Cerebellar nuclear complex (tissue), 1 donor: Measurements from ENCODE around the gene HK3.

Experiments
- DNase-seq, 2 experiments: peaks; one replicate each; lab custom pipeline; 2025; lab: John Stamatoyannopoulos, UW

HK3 gene

DNA sequence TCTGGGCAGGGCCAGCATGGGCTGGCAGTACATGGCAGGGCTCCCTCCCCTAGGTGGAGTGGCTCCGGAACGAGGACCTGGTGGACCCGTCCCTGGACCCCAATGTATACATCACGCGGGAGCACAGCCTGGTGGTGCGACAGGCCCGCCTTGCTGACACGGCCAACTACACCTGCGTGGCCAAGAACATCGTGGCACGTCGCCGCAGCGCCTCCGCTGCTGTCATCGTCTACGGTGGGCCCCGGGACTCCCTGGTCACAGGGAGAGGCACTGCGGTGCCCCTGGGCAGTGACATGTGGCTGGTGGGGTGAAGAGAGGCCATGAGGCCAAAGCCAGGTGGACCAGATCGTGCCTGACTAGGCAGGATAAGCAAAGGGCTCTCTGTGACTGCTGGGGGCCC lies 30.4 kb downstream of the HK3 start:
- DNase-seq, result no peak

DNA sequence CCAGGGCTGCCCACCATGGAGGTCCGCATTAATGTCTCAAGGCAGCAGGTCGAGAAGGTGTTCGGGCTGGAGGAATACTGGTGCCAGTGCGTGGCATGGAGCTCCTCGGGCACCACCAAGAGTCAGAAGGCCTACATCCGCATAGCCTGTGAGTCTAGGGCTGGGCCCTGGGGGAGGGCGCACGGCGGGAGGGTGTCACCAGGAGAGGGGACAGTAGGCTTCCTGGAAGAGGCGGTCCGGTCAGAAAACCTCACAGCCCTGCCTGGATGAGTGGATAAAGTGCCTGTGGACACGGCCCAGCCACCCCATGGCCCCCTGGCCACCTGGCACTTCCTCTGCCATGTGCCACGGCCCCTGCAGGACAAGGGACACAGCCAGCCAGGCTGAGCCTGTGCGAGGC lies 31.0 kb downstream of the HK3 start:
- no peak for DNase-seq

DNA sequence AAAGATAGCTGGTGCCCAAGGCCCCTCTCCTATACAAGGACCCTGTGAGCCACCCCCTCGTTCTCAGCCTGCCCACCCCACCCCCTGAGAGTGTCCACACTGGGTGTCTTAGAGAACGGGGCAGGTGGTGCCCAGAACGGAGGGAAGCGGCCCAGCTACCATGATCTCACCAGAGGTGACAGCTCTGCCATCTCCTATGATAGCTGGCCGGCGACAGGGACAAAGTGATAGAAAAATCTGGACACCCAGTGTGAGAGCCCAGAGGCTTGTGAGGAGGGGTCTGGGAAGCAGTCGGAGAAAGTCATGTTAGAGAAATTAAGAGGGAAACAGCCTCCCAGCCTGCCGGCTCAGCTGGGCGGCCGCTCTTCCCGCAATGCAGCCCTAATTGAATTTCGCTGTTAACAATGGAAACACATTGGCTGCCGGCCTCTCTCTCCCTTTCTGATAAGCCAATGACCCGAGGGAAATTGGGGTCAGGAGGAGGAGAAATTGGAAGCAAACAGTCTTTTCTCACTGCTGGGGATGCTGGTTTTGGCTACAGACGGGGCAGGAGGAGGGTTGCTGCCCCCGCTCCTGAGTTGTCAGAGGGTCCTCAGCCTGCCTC lies 32.3 kb downstream of the HK3 start:
- no peak for DNase-seq

DNA sequence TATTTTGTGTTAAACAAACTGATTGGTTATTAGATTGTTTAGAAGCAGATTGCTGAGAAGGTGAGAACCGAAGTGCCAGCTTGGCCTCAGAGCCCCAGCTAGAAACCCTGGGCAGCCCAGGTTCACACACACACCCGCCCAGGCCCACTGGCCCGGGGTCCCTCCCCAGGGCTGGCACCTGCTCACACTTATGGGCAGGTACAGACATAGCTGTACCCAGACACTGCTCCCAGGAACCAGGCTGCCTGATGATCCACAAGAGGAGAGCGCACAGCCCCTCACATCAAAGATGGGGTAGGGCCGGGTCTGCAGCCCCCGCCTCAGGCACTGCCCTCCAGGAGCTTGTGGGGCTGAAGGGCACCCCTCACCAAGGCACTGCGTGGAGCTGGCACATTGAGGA lies 33.2 kb downstream of the HK3 start:
- no peak for DNase-seq

DNA sequence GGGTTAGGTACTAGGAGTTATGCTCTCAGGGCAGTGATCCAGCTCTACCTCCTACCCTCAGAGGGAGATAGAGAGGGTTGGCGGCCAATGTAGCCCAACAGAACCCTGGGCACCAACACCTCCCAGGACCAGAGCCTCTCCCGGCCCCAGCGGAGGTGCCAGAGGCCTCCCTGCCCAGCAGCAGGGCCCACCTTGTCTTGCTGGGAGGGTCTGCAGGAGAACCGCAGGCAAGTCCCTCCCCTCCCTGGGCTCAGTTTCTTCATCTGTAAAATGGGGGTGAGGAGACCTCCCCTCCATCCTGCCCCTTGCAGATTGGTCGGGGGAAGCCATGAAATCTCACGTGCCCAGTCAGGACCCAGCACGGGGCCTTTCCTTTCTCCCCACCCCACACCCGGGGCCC lies 34.4 kb downstream of the HK3 start:
- no peak for DNase-seq

DNA sequence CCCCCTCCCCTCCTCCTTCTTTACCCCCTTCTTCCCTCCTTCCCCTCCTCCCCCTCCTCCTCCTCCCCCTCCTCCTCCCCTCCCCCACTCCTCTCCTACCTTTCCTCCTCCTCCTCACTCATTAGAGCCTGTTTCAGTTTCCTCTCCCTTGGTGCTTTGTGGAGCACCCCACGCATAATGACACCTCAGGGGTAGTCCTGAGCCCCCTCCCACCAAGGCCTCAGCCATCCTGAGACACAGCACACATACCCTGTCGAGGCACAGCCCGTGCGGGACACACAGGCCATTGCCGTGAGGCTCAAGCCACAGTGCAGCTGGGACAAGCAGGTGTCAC lies 35.4 kb downstream of the HK3 start:
- DNase-seq, result no peak

DNA sequence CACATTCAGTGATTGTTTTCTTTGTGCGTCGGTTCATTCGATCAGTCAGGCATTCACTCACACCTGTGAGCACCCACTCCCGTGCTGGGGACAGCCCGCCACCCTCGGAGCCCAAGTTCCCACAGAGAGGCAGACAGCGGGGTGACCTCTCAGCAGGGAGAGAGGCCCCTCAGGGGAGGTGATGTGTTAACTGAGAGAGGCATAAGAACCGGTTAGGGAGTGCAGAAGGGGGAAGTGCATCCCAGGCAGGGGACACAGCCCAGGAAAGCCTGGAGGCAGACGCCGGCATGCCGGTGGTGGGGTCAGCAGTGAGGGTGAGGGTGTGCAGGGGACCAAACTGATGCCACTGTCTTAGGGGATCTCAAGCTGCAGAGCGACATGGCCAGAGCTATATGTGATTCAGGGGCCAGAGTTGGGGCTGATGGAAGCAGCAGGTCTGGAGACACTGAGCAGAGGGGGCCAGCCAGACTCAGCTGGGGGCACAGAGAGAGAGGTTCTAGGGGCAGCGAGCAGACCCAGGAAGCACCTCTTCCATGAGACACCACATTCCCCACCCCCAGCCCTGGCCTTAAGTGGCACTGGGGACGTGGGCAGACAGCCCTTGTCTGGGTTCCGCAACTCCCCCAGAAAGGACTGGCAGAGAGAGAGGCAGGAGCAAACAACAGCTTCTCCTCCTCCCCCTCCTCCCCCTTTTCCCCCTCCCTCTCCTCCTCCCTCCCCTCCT lies 35.9 kb downstream of the HK3 start:
- DNase-seq, result no peak

DNA sequence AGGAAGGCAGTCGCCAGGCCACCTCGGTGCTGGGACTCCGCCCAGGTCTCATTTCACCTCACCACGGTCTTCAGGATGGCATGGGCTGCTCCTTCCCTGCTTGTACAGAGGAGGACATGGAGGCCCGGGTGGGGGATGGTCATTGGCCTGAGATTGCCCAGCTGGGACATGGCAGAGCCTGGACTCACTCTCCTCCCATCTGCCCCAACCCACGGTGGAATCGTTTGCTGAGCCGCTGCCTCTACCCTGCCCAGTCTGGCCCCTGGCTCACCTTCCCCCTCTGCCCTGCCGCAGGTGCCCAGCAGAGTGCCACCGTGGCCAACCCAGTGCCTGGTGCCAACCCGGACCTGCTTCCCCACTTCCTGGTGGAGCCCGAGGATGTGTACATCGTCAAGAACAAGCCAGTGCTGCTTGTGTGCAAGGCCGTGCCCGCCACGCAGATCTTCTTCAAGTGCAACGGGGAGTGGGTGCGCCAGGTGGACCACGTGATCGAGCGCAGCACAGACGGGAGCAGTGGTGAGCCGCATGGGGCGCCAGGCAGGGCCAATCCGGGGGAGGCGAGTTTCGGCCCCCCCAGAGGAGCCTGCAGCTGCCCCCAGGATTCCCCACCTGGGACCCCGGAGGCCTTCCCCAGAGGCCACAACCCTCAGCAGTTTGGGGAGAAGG lies 36.7 kb downstream of the HK3 start:
- no peak for DNase-seq

DNA sequence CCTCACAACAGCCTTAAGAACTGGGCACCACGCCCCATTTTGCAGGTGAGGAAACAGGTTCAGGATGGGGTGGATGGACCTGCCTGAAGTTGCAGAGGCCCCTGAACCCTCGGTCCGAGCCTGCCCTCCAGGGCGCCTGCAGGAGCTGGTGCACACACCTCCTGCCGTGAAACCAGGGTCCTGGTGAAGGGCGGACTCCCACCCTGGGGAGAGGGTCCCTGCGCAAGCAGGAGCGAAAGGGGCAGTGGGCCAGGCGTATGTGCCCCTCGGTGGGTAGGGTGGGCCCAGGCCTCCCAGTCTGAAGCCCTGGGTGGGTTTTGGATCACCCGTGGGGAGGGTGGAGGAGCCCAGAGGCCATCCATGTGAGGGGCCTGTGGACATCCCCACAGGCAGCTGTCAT lies 37.9 kb downstream of the HK3 start:
- no peak for DNase-seq

DNA sequence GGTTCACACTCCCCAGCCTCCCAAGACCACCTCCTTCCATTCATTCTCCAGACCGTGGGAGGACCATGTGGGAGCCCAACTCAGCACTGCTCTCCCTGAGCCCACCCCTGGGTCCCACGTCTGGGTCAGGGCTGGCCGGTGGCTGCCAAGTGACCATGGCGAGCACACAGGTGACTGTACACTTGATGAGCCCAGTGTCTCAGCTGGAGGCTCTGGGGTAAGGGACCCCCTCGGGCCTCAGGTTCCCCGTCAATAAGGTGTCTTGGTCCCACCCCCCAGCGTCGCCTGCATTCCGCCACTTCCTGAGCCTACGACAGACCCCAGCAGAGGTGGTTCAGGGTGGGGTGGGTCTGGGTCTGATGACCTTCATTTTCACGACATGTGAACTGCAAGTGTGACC lies 38.8 kb downstream of the HK3 start:
- no peak for DNase-seq

DNA sequence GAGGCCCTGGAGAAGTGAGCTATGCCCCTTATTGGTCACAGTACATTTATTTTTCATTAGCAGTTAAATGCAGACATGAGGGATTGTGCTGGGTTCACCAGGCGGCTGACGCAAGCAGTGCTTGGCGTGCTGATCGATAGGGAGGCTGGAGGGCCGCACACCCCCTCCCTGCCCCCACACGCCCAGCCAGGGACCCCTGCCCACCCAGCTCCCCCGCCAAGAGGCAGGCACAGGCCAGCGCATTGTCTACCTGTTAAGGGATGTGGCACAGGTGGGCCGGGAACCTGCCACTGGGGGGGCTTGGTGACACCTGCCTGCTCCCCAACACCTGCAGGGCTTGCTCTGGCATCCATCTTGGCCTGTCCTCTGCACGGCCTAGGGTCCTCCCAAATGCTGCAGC lies 39.2 kb downstream of the HK3 start:
- DNase-seq, result no peak

DNA sequence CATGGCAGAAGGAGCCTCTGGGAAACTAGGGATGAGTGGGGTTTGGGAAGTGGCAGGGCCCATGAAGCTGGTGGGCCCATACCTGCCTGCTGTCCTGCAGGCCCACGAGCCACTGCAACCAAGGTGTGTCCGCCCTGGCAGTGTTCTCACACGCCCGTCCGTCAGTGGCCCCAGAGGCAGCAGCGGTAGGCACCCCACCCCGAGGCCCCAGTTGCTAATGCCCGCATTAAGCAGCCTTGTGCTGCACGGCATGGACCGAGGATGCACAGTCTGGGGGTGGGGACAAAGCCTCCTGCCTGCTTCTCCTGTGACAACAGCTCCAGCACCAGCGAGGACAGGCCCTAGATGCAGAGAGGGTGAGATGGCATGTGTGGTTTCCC lies 41.3 kb downstream of the HK3 start:
- no peak for DNase-seq

DNA sequence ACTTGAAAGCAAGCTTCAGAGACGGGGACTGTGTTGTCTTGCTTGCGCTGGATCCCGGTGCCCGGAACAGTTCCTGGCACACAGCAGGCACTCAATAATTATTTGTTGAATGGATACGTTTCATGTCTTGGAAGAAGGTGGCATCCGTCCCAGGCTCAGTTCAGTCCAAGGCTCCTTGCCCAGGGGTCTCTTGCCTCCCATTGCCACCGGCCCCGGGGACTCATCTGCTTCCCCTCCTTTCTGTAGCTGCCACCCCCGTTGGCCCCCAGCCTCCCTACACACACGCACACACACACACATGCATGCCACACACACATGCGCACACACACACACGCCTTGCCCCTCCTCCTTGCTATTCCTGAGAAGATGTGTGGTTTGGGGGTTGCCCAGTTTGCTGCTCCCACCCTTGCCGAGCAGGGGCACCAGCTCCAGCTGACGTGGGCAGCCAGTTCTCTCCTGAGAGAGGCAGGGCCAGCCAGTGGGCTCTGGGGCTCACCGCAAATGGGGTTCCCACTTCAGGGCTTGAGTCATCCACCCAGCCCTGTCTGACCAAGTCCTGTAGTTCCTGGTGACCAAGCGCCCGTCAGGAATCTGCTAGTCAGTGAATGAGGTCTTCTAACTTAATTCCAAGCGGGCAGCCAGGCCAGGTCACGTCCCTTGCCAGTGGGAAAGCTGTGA lies 41.8 kb downstream of the HK3 start:
- DNase-seq, result no peak

DNA sequence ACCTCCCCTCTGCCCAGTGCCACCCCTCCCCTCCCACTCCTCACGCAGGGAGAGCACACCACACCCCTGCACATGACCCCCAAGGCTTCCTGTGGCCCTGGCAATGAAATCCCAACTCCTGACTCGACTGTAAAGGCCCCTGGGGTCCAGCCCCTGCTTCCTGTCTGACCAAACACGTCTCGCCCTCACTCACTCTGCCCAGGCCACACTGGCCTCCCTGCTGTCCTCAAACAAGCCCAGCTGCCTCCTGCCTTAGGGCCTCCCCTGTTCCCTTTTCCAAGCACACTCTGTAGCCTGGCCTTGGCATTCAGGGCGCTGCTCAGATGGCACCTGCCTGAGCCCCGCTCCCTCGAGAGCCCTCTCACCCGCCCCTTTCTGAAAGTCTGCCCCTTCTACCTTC lies 42.4 kb downstream of the HK3 start:
- no peak for DNase-seq

DNA sequence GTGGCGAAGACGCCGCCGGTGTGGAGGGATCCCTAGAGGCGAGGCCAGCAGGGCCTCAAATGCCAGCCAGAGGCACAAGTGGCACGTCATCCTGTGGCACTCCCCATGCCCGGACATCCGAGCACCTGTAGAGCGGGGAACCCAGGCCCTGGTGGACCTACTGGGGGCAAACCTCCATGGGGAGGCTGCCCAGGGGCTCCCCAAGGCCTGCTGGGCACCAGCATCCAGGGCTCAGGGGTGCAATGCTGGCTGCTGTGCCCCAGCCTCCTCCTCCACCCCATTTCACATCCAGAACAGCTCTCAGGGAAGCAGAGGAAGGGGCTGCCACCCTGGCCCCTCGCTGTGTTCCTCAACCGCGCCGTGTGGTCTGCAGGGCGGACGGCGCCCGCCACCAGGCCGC lies 43.5 kb downstream of the HK3 start:
- DNase-seq, result no peak

DNA sequence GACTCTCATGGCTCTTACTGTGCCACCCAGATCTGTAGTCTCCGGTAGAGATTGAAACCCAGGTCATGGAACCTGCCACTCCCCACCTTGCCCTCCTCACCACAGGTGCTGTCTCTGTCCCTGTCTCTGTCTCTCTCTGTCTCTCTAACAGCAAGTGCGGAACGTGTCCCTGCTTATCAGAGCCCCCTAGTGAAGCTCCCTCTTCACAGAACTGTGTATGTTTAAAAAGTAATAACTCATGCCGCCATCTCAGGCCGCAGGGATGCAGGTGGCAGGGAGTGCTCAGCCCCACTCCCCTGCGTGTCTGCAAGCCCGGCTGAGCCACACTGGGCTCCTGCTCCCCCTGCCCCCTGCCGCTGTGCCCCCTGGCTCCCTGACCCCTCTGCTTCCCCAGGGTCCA lies 45.0 kb downstream of the HK3 start:
- no peak for DNase-seq

DNA sequence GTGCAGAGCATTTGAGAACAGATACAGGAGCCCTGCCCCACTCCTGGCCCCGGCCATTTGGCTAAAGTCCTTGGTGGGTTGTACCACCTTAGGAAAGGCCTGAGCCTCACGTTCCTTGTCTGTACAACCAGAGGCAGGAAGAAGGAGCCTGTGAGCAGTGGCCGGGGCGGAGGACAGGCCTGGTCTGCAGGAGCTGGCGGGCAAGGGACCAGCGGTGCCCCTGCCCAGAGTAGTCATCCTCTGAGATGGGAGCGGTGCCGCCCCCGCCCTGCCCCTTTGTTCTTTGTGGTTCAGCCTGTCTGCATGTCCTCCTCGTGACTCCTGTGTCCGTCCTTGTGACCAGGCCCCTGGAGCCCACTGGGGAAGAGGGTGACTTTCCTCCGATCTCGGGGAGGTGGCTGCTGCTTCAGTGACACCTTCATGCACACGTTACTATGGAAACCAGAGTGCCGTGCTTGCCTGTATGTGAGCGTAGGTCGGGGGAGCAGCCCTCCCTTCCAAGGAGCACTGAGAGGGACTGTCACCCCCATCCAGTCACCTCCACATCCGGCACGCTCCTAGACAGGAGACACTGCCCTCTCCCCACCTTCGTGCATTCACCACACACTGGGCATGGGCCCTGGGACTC lies 45.9 kb downstream of the HK3 start:
- DNase-seq, result no peak

DNA sequence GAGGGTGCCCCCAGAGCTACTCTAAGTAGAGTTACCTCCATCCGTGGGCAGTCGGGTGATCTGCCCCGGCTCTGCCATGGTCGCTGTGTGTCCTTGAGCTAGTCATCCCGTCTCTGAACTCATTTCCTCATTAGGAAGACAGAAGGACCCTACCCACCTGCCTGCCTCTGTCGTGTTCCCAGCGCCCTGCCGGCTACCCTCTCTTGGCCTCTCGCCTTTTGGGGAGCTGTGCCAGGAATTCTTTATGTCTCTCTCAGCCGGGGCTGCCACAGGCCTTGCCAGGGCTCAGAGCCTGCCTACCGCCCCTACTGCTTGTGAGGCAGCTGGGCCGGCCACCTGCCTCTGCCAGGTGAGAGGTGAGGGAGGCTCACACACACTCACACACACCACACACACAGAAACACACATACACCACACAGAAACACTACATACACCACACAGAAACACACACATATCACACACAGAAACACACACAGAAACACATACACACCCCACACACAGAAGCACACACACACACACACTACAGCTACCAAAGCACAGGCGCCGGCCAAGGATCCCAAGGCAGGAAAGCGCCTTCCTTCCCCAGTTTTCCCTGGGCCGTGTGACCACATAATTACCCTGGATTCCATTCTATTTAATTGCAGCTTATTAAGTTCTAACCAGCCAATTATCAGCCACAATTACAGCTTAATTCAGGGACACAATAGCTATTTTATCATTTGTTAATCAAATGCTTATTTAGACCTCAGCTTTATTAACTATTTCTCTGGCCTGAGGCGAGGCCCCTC lies 47.1 kb downstream of the HK3 start:
- peak; percentile 42 to 46 for DNase-seq

DNA sequence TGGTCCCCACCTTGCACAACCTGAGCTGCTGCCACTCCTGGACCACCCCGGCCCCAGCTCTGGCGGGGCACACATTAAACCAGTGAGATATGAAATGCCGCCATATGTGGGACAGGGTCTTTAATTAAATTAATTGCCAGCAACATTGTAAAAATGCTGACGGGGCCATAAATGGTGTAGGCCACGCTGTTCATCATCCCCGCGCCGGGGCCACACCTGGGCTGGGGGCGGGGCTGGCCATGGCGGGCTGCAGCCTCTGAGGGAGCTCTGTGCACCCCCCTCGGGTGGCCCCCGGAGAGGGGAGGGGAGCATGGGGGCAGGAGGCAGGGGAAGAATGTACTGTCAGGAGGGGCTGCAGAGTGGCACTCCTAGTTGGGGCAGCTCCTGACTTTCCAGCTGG lies 47.8 kb downstream of the HK3 start:
- no peak for DNase-seq

DNA sequence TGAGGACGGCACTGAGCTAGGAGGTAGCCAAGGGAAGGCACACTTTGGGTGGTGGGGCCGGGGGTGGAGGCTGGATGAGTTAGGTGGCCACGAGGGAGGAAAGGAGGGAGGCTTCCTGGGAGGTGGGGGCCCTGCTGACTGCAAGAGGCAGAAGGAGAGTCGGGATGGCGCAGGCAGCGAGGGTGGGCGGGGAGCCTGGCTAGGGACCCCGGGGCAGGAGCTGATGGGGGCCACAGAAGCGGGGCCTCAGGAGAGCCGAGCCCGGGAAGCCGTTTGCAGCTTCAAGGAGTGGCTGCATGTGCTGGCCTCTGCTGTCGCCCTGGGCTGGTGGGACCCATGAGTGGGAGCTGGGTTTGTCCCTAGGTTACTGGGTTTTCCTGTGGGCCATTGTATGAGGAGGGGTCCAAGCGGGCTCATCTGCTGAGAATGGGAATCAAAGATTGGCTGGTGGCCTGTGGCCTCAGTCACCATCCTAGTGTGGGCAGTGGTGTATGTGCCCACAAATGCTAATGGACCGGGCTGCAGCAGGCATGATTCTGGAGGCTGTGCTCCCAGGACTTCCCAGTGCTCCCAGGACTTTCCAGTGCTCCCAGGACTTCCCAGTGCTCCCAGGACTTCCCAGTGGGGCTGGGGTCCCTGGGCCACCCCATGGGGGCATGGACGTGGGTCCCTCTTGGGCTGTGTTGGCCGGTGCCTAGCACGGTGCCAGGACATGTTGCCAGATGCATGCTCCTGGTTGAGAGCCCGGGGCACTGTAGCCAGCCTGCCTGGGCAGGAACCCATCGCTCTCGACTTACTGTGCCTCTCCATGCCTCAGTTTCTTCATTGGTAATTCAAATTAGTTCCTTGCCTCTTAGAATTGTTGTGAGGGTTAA lies 48.5 kb downstream of the HK3 start:
- DNase-seq, result no peak
